GM10266 (cell line): Measurements from ENCODE around the gene MAJIN.

ENCODE experiments used
- DNase-seq: peaks from one replicate; pipeline ENCODE4 v3.0.0; 2012; ENCODE audit errors: extremely low spot score
- CTCF ChIP-seq: IDR thresholded peaks from 2 replicates; pipeline ENCODE4 v1.5.1; 2012; ENCODE audit warnings: mild to moderate bottlenecking, low read depth; ENCODE audit not compliant: control insufficient read depth, insufficient read depth; ENCODE audit errors: missing control alignments

Gene MAJIN

DNA sequence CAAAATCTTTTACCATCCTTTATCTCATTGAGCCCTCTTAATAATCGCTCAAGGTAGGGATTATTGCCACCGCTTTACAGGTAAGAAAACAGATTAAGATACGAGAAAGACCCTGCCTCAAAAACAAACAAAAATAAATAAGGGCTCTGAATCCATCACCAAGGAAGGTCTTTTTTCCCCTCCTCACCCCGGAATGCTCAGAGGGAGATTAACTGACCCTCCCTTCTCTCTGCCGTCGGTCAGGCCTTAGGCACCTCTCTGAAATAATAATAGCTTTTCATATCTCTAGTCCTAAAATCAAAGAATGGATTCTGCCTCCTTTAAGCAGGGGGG is 54.3 kb downstream of the MAJIN start:
- no peak for TF ChIP-seq CTCF
- no peak for DNase-seq

- peak; percentile 99 for DNase-seq
- TF ChIP-seq CTCF, result no peak
Measured at GRCh38 chr11:64916775-64917662, 54.9 kb downstream of the MAJIN start, which contains the start of gene ATG2A. Gene ATG2A, minus strand, starts transcription at chr11:64917209. Its CDS starts 74 bp downstream, at chr11:64917135.

DNA sequence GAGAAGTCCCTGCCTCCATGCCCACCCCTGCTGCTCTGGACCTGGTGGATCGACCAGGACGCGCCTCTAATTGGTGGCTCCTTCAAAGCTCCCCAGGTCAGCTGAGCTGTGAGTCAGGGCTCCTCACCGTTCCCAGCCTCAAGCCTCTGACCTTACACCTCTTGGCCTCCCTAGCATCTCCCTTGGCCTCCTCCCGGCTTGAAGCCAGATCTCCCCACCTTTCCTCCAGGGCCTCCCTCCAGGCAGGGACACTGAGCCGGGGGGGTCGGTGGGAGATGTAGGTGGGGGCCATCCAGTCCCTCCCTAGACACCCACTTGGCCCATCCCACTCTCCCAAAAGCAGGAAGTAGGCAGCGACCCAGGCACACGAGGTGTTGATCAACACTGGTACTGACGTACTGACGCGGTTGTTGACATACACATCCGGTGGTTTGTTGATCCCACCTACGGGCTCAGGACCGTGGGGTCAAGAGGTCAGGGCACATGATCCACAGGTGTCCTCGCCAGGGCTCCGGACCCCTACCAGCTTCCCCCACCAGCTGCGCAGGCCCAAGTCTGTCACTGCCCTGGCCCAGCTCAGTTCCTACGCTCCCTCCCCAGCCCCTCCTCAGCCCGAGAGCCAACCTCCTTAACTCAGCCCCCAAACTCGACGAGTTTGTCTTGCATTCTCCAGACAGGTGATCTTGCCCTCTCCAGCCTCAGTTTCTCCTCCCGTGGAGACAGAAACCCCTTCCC is 55.7 kb downstream of the MAJIN start:
- peak; percentile 70 for DNase-seq
- no peak for TF ChIP-seq CTCF

GRCh38 chr11:64915376-64915887 is 56.5 kb downstream of the MAJIN start:
- DNase-seq, result no peak
- TF ChIP-seq CTCF, result no peak

DNA sequence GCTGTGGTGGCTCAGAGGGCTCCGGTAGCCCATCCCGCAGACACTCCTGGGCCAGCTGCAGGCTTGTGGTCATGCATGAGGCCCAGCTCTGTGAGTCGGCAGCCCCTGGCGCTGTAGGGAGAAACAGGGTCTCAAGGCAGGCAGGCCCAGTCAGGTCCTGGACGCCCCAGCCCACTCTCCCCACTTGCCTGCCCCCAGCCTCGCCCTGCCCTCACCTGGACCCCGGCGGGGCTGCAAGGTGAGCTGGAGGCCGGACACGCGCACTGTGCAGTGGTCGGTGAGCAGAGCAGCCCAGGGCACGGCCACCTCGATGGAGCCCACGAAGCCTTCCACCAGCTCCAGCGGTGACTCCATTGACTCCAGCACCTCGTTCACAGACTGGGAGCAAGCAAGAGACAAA is 57.8 kb downstream of the MAJIN start:
- TF ChIP-seq CTCF, result no peak
- no peak for DNase-seq

GRCh38 chr11:64913171-64913727 is 58.7 kb downstream of the MAJIN start:
- no peak for DNase-seq
- TF ChIP-seq CTCF, result no peak
